SK-N-SH (cell line): ENCODE measurements around the gene NDUFS7. TPM values are rescaled to one million over a fixed set of nuclear protein-coding genes. Genes with fewer than 3 reads are reported as not detected.
A peak's percentile ranks its signal among the peaks of the same experiment; 100 is the strongest.

Experiments
- CTCF ChIA-PET: fragments of 300-600, 350-600 bp; formaldehyde crosslinking; extraction: SDS; loops from one replicate; lab custom pipeline; 2021; lab: Yijun Ruan, JAX
- POLR2A ChIA-PET: fragments of 350-600 bp; sonication (Branson Sonifier 250); formaldehyde crosslinking; extraction: SDS; loops from one replicate; lab custom pipeline; 2020; ENCODE audit warnings: antibody characterized with exemption, inconsistent platforms; lab: Yijun Ruan, JAX
- DNase-seq: peaks from one replicate; pipeline ENCODE4 v3.0.0; 2012
- H2AFZ ChIP-seq: fragments of 200-600 bp; sonication (generic); 2 replicates; pipeline ENCODE4 v1.8.1; 2016; ENCODE audit warnings: antibody characterized with exemption, mild to moderate bottlenecking, low read depth
- H3F3A ChIP-seq: fragments of 200-600 bp; sonication (generic); replicated peaks from 2 replicates; pipeline ENCODE3; 2016; ENCODE audit warnings: antibody characterized with exemption, mild to moderate bottlenecking; ENCODE audit not compliant: insufficient read depth
- H3K27ac ChIP-seq, 2 experiments: fragments of 200-500 bp in 1 of 2; fragments of 200-600 bp in 1 of 2; sonication (Bioruptor generic) in 1 of 2; sonication (generic), shearing (Covaris generic) in 1 of 2; 2 replicates each; pipeline versions ENCODE4 v1.5.1 to v1.6.1; 2014 to 2016; ENCODE audit warnings: low read depth in 2 of 2, inconsistent platforms in 1 of 2, low read length in 1 of 2, mild to moderate bottlenecking in 1 of 2, mixed read lengths in 1 of 2
- H3K27me3 ChIP-seq: fragments of 200-600 bp; sonication (generic), shearing (Covaris generic); 2 replicates; pipeline ENCODE4 v1.6.1; 2016; ENCODE audit warnings: mixed run types; ENCODE audit not compliant: insufficient read depth
- H3K36me3 ChIP-seq, 2 experiments: fragments of 200-500 bp in 1 of 2; fragments of 200-600 bp in 1 of 2; sonication (Bioruptor generic) in 1 of 2; sonication (generic) in 1 of 2; replicated peaks in 1 of 2; 2 replicates each; pipeline versions ENCODE3 to v1.5.1; 2014 to 2016; ENCODE audit warnings: low read length in 1 of 2, mild to moderate bottlenecking in 1 of 2; ENCODE audit not compliant: insufficient read depth in 2 of 2, control insufficient read depth in 1 of 2
- H3K4me1 ChIP-seq, 2 experiments: fragments of 200-500 bp in 1 of 2; fragments of 200-600 bp in 1 of 2; sonication (Bioruptor generic) in 1 of 2; sonication (generic), shearing (Covaris generic) in 1 of 2; 2 replicates each; pipeline versions ENCODE4 v1.5.1 to v1.6.1; 2014 to 2016; ENCODE audit warnings: low read depth in 1 of 2, low read length in 1 of 2, mixed run types in 1 of 2; ENCODE audit not compliant: insufficient read depth in 2 of 2, control insufficient read depth in 1 of 2
- H3K4me2 ChIP-seq: fragments of 200-600 bp; sonication (generic), shearing (Covaris generic); 2 replicates; pipeline ENCODE4 v1.6.1; 2017; ENCODE audit warnings: mixed run types
- H3K4me3 ChIP-seq, 2 experiments: fragments of 200-500 bp in 1 of 2; fragments of 200-600 bp in 1 of 2; sonication (Bioruptor generic) in 1 of 2; sonication (generic), shearing (Covaris generic) in 1 of 2; 2 replicates each; pipeline versions ENCODE4 v1.5.1 to v1.8.1; 2014 to 2016; ENCODE audit warnings: low read depth in 2 of 2, inconsistent platforms in 1 of 2, low read length in 1 of 2, mild to moderate bottlenecking in 1 of 2, mixed read lengths in 1 of 2, moderate library complexity in 1 of 2
- H3K79me2 ChIP-seq: fragments of 200-600 bp; sonication (generic); 2 replicates; pipeline ENCODE4 v1.8.1; 2017; ENCODE audit warnings: mild to moderate bottlenecking; ENCODE audit not compliant: insufficient read depth
- H3K9ac ChIP-seq: fragments of 200-600 bp; sonication (generic); 2 replicates; pipeline ENCODE4 v1.6.1; 2017; ENCODE audit warnings: mixed run types
- H3K9me2 ChIP-seq: fragments of 200-600 bp; sonication (generic); 2 replicates; pipeline ENCODE4 v1.6.1; 2017; ENCODE audit warnings: mixed run types
- H3K9me3 ChIP-seq: fragments of 200-600 bp; sonication (generic); 2 replicates; pipeline ENCODE4 v1.6.1; 2017; ENCODE audit warnings: mixed run types, mild to moderate bottlenecking, moderate library complexity
- H4K20me1 ChIP-seq: fragments of 200-600 bp; sonication (generic); 2 replicates; pipeline ENCODE4 v1.6.1; 2017; ENCODE audit warnings: mild to moderate bottlenecking, mixed run types; ENCODE audit not compliant: insufficient read depth
- EZH2phosphoT487 ChIP-seq: fragments of 200-600 bp; sonication (generic); IDR thresholded peaks from 2 replicates; pipeline ENCODE4 v1.6.1; 2017; ENCODE audit warnings: low read depth, mixed run types, mild to moderate bottlenecking, antibody characterized with exemption, moderate library complexity, borderline replicate concordance
- FOSL2 ChIP-seq: IDR thresholded peaks from 2 replicates; pipeline ENCODE4 v1.4.0; 2012; ENCODE audit warnings: low read depth, mild to moderate bottlenecking, moderate library complexity, borderline replicate concordance
- JUND ChIP-seq: IDR thresholded peaks from 2 replicates; pipeline ENCODE4 v1.4.0; 2012
- MXI1 ChIP-seq: IDR thresholded peaks from 2 replicates; pipeline ENCODE4 v1.6.1; 2012; ENCODE audit warnings: mild to moderate bottlenecking, low read depth, low read length, improper control_type of control experiment
- NFIC ChIP-seq: IDR thresholded peaks from 2 replicates; pipeline ENCODE4 v1.4.0; 2012; ENCODE audit warnings: borderline replicate concordance
- NRF1 ChIP-seq: IDR thresholded peaks from 2 replicates; pipeline ENCODE4 v1.6.1; 2012; ENCODE audit warnings: low read depth, mild to moderate bottlenecking, low read length
- REST ChIP-seq: IDR thresholded peaks from 2 replicates; pipeline ENCODE4 v1.6.1; 2012; ENCODE audit warnings: mild to moderate bottlenecking, low read depth, low read length, moderate library complexity
- SMC3 ChIP-seq: IDR thresholded peaks from 2 replicates; pipeline ENCODE4 v1.6.1; 2012; ENCODE audit warnings: low read depth, low read length, improper control_type of control experiment
- TEAD4 ChIP-seq: IDR thresholded peaks from 2 replicates; pipeline ENCODE4 v1.4.0; 2012; ENCODE audit warnings: mild to moderate bottlenecking, borderline replicate concordance; ENCODE audit not compliant: insufficient read depth
- YY1 ChIP-seq: IDR thresholded peaks from 2 replicates; pipeline ENCODE4 v1.4.0; 2012; ENCODE audit warnings: low read depth, mild to moderate bottlenecking
- WGBS: methylation state at CpG from one replicate; pipeline ENCODE4 v1.1.6; 2017; ENCODE audit warnings: low lambda C conversion rate; 5-methylcytosine and 5-hydroxymethylcytosine counted together
- polyA plus RNA-seq, 3 experiments: library from polyadenylated mRNA; depleted of rRNA; stranded (reverse); fragments of >200 nt; gene quantifications; 2 replicates each; pipeline ENCODE4 v1.2.3, GENCODE V29; 2012

The NDUFS7 gene
- polyA plus RNA-seq, 1 of the 3 experiments (the other 2 are of a cell fraction), result 66.4 TPM

GRCh38 chr19:1360818-1361461, 22.8 kb upstream of the NDUFS7 start (continued):
- TF ChIP-seq EZH2phosphoT487 (no peak), REST (0 out of 2 replicates have a peak, but pooled peaks have one; percentile 6), FOSL2 (no peak), NRF1 (0 out of 2 replicates have a peak, but pooled peaks have one; percentile 17), YY1 (no peak), SMC3 (no peak), MXI1 (peak; percentile 87)

GRCh38 chr19:1361601-1362386, 21.9 kb upstream of the NDUFS7 start:
- no peak for DNase-seq

More at GRCh38 chr19:1361601-1362386, 21.9 kb upstream of the NDUFS7 start:
- Histone ChIP-seq H3K9ac (peak overlapping the region; percentile 35; the same call in 1 of the 2 replicates), H3K4me1 (peaks cover 24 to 25% of the 10 kb centered on the region in 2 experiments), H3K4me2 (peak overlapping the region; percentile 86), H3K9me2 (no peaks in the 10 kb centered on the region), H3F3A (peaks cover 39% of the 10 kb centered on the region), H3K79me2 (peaks cover 24% of the 10 kb centered on the region; the same call in 1 of the 2 replicates), H3K36me3 (peaks cover 58 to 76% of the 10 kb centered on the region in 2 experiments), H3K27me3 (no peaks in the 10 kb centered on the region), H3K27ac (peak overlapping the region; percentile 62 to 92), H4K20me1 (no peaks in the 10 kb centered on the region), H3K9me3 (no peaks in the 10 kb centered on the region), H2AFZ (no peak overlapping the region), H3K4me3 (peak overlapping the region; percentile 28 to 52)
- WGBS, result 80% methylated on average over 30 of the region's 30 CpGs
- TF ChIP-seq NFIC (peak; percentile 63; the same call in 1 of the 2 replicates), TEAD4 (no peak), JUND (0 out of 2 replicates have a peak, but pooled peaks have one; percentile 33), FOSL2 (peak; percentile 61; the same call in 1 of the 2 replicates)
- ChIA-PET CTCF (interaction anchor here (1.7 to 2.7 kb wide), 4 partner anchors 10 to 82 kb away, joined by 4 to 23 read pairs (median 13); no protein-coding TSS in a partner anchor), POLR2A (interaction anchor here (0.9 kb wide), 1 partner anchor 44 kb away, joined by 3 read pairs; no protein-coding TSS in a partner anchor)
